ENCODE measurements around the gene ITGA3.

DNA sequence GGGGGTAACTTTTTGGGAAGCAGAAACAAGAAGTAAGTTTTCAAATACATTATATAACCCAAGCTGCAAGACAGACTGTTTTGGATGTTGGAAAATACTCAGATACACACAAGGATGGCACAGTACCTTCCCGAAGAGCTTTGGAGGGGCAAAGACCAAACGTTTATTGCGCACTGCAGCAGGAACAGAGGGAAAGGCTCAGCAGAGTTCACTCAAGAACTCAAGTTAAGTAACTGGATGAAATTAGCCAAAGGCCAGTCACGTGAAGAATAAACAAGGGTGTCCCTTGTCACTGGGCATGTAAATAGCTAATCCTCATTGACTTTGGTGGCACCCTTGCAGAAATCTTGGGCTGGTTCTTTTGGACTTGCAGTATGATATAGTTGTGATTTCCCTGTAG is 42.0 kb downstream of the ITGA3 start:
- TF ChIP-seq CTCF (IDR thresholded peaks at IDR 0.05) (no peak), POLR2A (IDR thresholded peaks at IDR 0.05) (no peak)

Measured in thyroid gland (tissue), 4 donors.